ENCODE data around the gene MNAT1. TPM values are rescaled to one million over a fixed set of nuclear protein-coding genes. Genes with fewer than 3 reads are reported as not detected.
A peak's percentile ranks its signal among the peaks of the same experiment; 100 is the strongest.
"Not testable (repeated sequence)": the region's sequence is repeated elsewhere in the genome, so short reads cannot be mapped to it uniquely, and the experiment has no call there.

The MNAT1 gene
- total RNA-seq, 1 experiment from 2014 or later, result 45.7 TPM

- no peaks in the 10 kb centered on the region for H3K9me3 ChIP-seq
- no peak for DNase-seq
- H3K4me3 ChIP-seq, result no peak overlapping the region
- no peaks in the 10 kb centered on the region for H3K27me3 ChIP-seq
- H3K36me3 ChIP-seq, result no peaks in the 10 kb centered on the region
Observed at GRCh38 chr14:60775296-60775695, 40.7 kb downstream of the MNAT1 start.

- Histone ChIP-seq H3K27me3 (no peaks in the 10 kb centered on the region), H3K36me3 (no peaks in the 10 kb centered on the region), H3K9me3 (no peaks in the 10 kb centered on the region), H3K4me3 (no peak overlapping the region)
- DNase-seq, result peak; percentile 43
Observed at GRCh38 chr14:60777856-60778578, 43.5 kb downstream of the MNAT1 start.

GRCh38 chr14:60779745-60780514 lies 45.4 kb downstream of the MNAT1 start:
- H3K9me3 ChIP-seq, DNase-seq, H3K27me3 ChIP-seq, H3K4me3 ChIP-seq, H3K36me3 ChIP-seq: not testable (repeated sequence)

GRCh38 chr14:60780558-60780957 lies 46.0 kb downstream of the MNAT1 start:
- not testable (repeated sequence) for H3K36me3 ChIP-seq, H3K4me3 ChIP-seq, H3K27me3 ChIP-seq, DNase-seq, H3K9me3 ChIP-seq

GRCh38 chr14:60786905-60787304 lies 52.3 kb downstream of the MNAT1 start:
- Histone ChIP-seq H3K36me3 (no peaks in the 10 kb centered on the region; the same call in 1 of the 2 replicates), H3K9me3 (no peaks in the 10 kb centered on the region)
- no peak for DNase-seq

GRCh38 chr14:60789656-60790055 lies 55.1 kb downstream of the MNAT1 start:
- no peaks in the 10 kb centered on the region for H3K27me3 ChIP-seq
- no peak for DNase-seq
- no peak overlapping the region for H3K4me3 ChIP-seq
- H3K36me3 ChIP-seq, result no peaks in the 10 kb centered on the region; the same call in 1 of the 2 replicates
- no peaks in the 10 kb centered on the region for H3K9me3 ChIP-seq

More at GRCh38 chr14:60786905-60787304, 52.3 kb downstream of the MNAT1 start:
- no peak overlapping the region for H3K4me3 ChIP-seq
- no peaks in the 10 kb centered on the region for H3K27me3 ChIP-seq

GRCh38 chr14:60790850-60791249 lies 56.3 kb downstream of the MNAT1 start:
- Histone ChIP-seq H3K27me3 (no peaks in the 10 kb centered on the region), H3K9me3 (no peaks in the 10 kb centered on the region), H3K36me3 (no peaks in the 10 kb centered on the region; the same call in 1 of the 2 replicates), H3K4me3 (no peak overlapping the region)
- DNase-seq, result no peak

- no peaks in the 10 kb centered on the region for H3K36me3 ChIP-seq
- no peak for DNase-seq
Observed at GRCh38 chr14:60796434-60796833, 61.9 kb downstream of the MNAT1 start.

GRCh38 chr14:60800409-60800808 lies 65.8 kb downstream of the MNAT1 start:
- H3K36me3 ChIP-seq, result no peaks in the 10 kb centered on the region
- H3K9me3 ChIP-seq, result no peaks in the 10 kb centered on the region
- no peak for DNase-seq
- no peaks in the 10 kb centered on the region for H3K27me3 ChIP-seq
- no peak overlapping the region for H3K4me3 ChIP-seq

More at GRCh38 chr14:60796434-60796833, 61.9 kb downstream of the MNAT1 start:
- H3K4me3 ChIP-seq, result no peak overlapping the region
- no peaks in the 10 kb centered on the region for H3K27me3 ChIP-seq
- no peaks in the 10 kb centered on the region for H3K9me3 ChIP-seq

GRCh38 chr14:60803871-60804270 lies 69.3 kb downstream of the MNAT1 start:
- Histone ChIP-seq H3K4me3 (no peak overlapping the region), H3K27me3 (no peaks in the 10 kb centered on the region), H3K36me3 (no peaks in the 10 kb centered on the region; the same call in 1 of the 2 replicates), H3K9me3 (no peaks in the 10 kb centered on the region)
- DNase-seq, result no peak

GRCh38 chr14:60805841-60806430 lies 71.4 kb downstream of the MNAT1 start:
- DNase-seq, result no peak
- H3K9me3 ChIP-seq, result no peaks in the 10 kb centered on the region

GRCh38 chr14:60807247-60807646 lies 72.7 kb downstream of the MNAT1 start:
- H3K27me3 ChIP-seq, result no peaks in the 10 kb centered on the region
- H3K9me3 ChIP-seq, result no peaks in the 10 kb centered on the region
- H3K4me3 ChIP-seq, result no peak overlapping the region
- H3K36me3 ChIP-seq, result no peaks in the 10 kb centered on the region; the same call in 1 of the 2 replicates
- no peak for DNase-seq

More at GRCh38 chr14:60805841-60806430, 71.4 kb downstream of the MNAT1 start:
- H3K4me3 ChIP-seq, result no peak overlapping the region
- no peaks in the 10 kb centered on the region; the same call in 1 of the 2 replicates for H3K36me3 ChIP-seq
- no peaks in the 10 kb centered on the region for H3K27me3 ChIP-seq

GRCh38 chr14:60807971-60808370 lies 73.4 kb downstream of the MNAT1 start:
- H3K36me3 ChIP-seq, result no peaks in the 10 kb centered on the region; the same call in 1 of the 2 replicates
- H3K9me3 ChIP-seq, result no peaks in the 10 kb centered on the region
- H3K4me3 ChIP-seq, result no peak overlapping the region
- no peaks in the 10 kb centered on the region for H3K27me3 ChIP-seq
- no peak for DNase-seq

- no peak for DNase-seq
- H3K27me3 ChIP-seq, result no peaks in the 10 kb centered on the region
- H3K4me3 ChIP-seq, result no peak overlapping the region
- no peaks in the 10 kb centered on the region for H3K9me3 ChIP-seq
- no peaks in the 10 kb centered on the region; the same call in 1 of the 2 replicates for H3K36me3 ChIP-seq
Observed at GRCh38 chr14:60812987-60813386, 78.4 kb downstream of the MNAT1 start.

- Histone ChIP-seq H3K9me3 (no peaks in the 10 kb centered on the region), H3K27me3 (no peaks in the 10 kb centered on the region), H3K36me3 (peaks cover 2% of the 10 kb centered on the region; the same call in 1 of the 2 replicates), H3K4me3 (no peak overlapping the region)
- no peak for DNase-seq
Observed at GRCh38 chr14:60815371-60815770, 80.8 kb downstream of the MNAT1 start.

GRCh38 chr14:60817113-60817512 lies 82.6 kb downstream of the MNAT1 start:
- no peak for DNase-seq
- peaks cover 2% of the 10 kb centered on the region; the same call in 1 of the 2 replicates for H3K36me3 ChIP-seq

GRCh38 chr14:60819575-60819974 lies 85.0 kb downstream of the MNAT1 start:
- Histone ChIP-seq H3K9me3 (no peaks in the 10 kb centered on the region), H3K27me3 (no peaks in the 10 kb centered on the region), H3K4me3 (no peak overlapping the region), H3K36me3 (peaks cover 2% of the 10 kb centered on the region; the same call in 1 of the 2 replicates)
- no peak for DNase-seq

More at GRCh38 chr14:60817113-60817512, 82.6 kb downstream of the MNAT1 start:
- Histone ChIP-seq H3K4me3 (no peak overlapping the region), H3K27me3 (no peaks in the 10 kb centered on the region), H3K9me3 (no peaks in the 10 kb centered on the region)
